GM23338 (cell line): ENCODE measurements around the gene MLLT1. TPM values are rescaled to one million over a fixed set of nuclear protein-coding genes. Genes with fewer than 3 reads are reported as not detected.

Source experiments
- ATAC-seq: fragments of 200-7000 bp; cut with Tn5 transposase; 3 replicates; pipeline ENCODE4 v1.9.1; 2020
- DNase-seq: peaks from one replicate; pipeline ENCODE4 v3.0.0-alpha.2; 2015; ENCODE audit warnings: low spot score
- H2AFZ ChIP-seq: fragments of 200-600 bp; sonication (generic); 2 replicates; pipeline ENCODE4 v1.8.0; 2016; ENCODE audit warnings: antibody characterized with exemption, mild to moderate bottlenecking, moderate library complexity
- H3F3A ChIP-seq: fragments of 200-600 bp; sonication (generic); replicated peaks from 2 replicates; pipeline ENCODE4 v1.8.0; 2017; ENCODE audit warnings: antibody characterized with exemption, mixed run types, low read depth
- H3K27ac ChIP-seq: fragments of 200-600 bp; sonication (generic); 2 replicates; pipeline ENCODE4 v1.6.1; 2016; ENCODE audit warnings: low read depth
- H3K27me3 ChIP-seq: fragments of 200-600 bp; sonication (generic); 2 replicates; pipeline ENCODE4 v1.8.0; 2016; ENCODE audit warnings: mild to moderate bottlenecking, mixed run types, moderate library complexity; ENCODE audit not compliant: insufficient read depth
- H3K36me3 ChIP-seq: fragments of 200-600 bp; sonication (generic); 2 replicates; pipeline ENCODE4 v1.8.0; 2016; ENCODE audit warnings: mild to moderate bottlenecking; ENCODE audit not compliant: insufficient read depth
- H3K4me1 ChIP-seq: fragments of 200-600 bp; sonication (generic); 2 replicates; pipeline ENCODE4 v1.8.0; 2016; ENCODE audit warnings: mild to moderate bottlenecking, moderate library complexity; ENCODE audit not compliant: insufficient read depth
- H3K4me2 ChIP-seq: fragments of 200-600 bp; sonication (generic); 2 replicates; pipeline ENCODE4 v1.7.1; 2017; ENCODE audit warnings: mixed run types
- H3K4me3 ChIP-seq: fragments of 200-600 bp; sonication (generic); 2 replicates; pipeline ENCODE4 v1.6.1; 2016; ENCODE audit warnings: mixed run types
- H3K79me2 ChIP-seq: fragments of 200-600 bp; sonication (generic); replicated peaks from 2 replicates; pipeline ENCODE4 v1.8.0; 2017; ENCODE audit warnings: mild to moderate bottlenecking; ENCODE audit not compliant: insufficient read depth
- H3K9me2 ChIP-seq: fragments of 200-600 bp; sonication (generic); 2 replicates; pipeline ENCODE4 v1.8.0; 2017; ENCODE audit not compliant: insufficient read depth
- H4K20me1 ChIP-seq: fragments of 200-600 bp; sonication (generic); replicated peaks from 2 replicates; pipeline ENCODE4 v1.8.0; 2017; ENCODE audit warnings: mild to moderate bottlenecking; ENCODE audit not compliant: insufficient read depth
- H3K27ac Mint-ChIP-seq: 2 replicates; pipeline ENCODE4 v1.8.0; 2020; ENCODE audit warnings: inconsistent platforms, mild to moderate bottlenecking, moderate library complexity, mixed read lengths
- H3K27me3 Mint-ChIP-seq: 3 replicates; pipeline ENCODE4 v1.8.0; 2022; ENCODE audit warnings: low read depth, mild to moderate bottlenecking, moderate library complexity, mixed read lengths, inconsistent platforms; ENCODE audit not compliant: insufficient read depth, poor library complexity
- H3K36me3 Mint-ChIP-seq: 3 replicates; pipeline ENCODE4 v1.8.0; 2021; ENCODE audit warnings: low read depth, mild to moderate bottlenecking, inconsistent platforms, moderate library complexity, mixed read lengths
- H3K4me1 Mint-ChIP-seq: 3 replicates; pipeline ENCODE4 v1.8.0; 2020; ENCODE audit warnings: mild to moderate bottlenecking, inconsistent platforms, mixed read lengths
- H3K4me3 Mint-ChIP-seq: 3 replicates; pipeline ENCODE4 v1.8.0; 2021; ENCODE audit warnings: moderate library complexity, mild to moderate bottlenecking, inconsistent platforms, mixed read lengths
- H3K9me3 Mint-ChIP-seq: 3 replicates; pipeline ENCODE4 v1.8.0; 2020; ENCODE audit warnings: moderate library complexity, mild to moderate bottlenecking, inconsistent platforms, mixed read lengths
- CREB1 ChIP-seq: fragments of 250-450 bp; sonication (Bioruptor Pico); IDR thresholded peaks from 2 replicates; pipeline ENCODE4 v1.5.0; 2020; ENCODE audit warnings: low read depth, mild to moderate bottlenecking, moderate library complexity
- EZH2 ChIP-seq: fragments of 200-600 bp; sonication (generic); IDR thresholded peaks from one replicate; pipeline ENCODE4 v1.8.0; 2017; ENCODE audit warnings: antibody characterized with exemption, mild to moderate bottlenecking, low read depth; ENCODE audit not compliant: unreplicated experiment
- EZH2phosphoT487 ChIP-seq: fragments of 200-600 bp; sonication (generic); IDR thresholded peaks from one replicate; pipeline ENCODE4 v1.8.1; 2018; ENCODE audit warnings: antibody characterized with exemption; ENCODE audit not compliant: unreplicated experiment
- JUNB ChIP-seq: IDR thresholded peaks from one replicate; pipeline ENCODE4 v1.6.1; 2016; ENCODE audit warnings: antibody characterized with exemption; ENCODE audit not compliant: unreplicated experiment
- REST ChIP-seq: IDR thresholded peaks from one replicate; pipeline ENCODE4 v1.6.1; 2018; ENCODE audit warnings: antibody characterized with exemption; ENCODE audit not compliant: unreplicated experiment
- ZNF114 ChIP-seq: fragments of 250-450 bp; sonication (Bioruptor Pico); IDR thresholded peaks from 2 replicates; pipeline ENCODE4 v1.5.0; 2020; ENCODE audit warnings: mild to moderate bottlenecking, moderate library complexity
- ZNF331 ChIP-seq: fragments of 250-450 bp; sonication (Bioruptor Pico); IDR thresholded peaks from 2 replicates; pipeline ENCODE4 v1.5.0; 2020; ENCODE audit warnings: low read depth, mild to moderate bottlenecking, moderate library complexity
- polyA plus RNA-seq: library from polyadenylated mRNA; unstranded; fragments of >200 nt; fragmentation: Nextera tagmentation; extraction: Ambion mirVana; gene quantifications from 2 replicates; pipeline ENCODE4 v1.2.1, GENCODE V29; 2016
- total RNA-seq: library from RNA; depleted of rRNA; stranded (reverse); fragments of >200 nt; shearing (Covaris generic); gene quantifications from 2 replicates; pipeline ENCODE4 v1.2.3, GENCODE V29; 2014
- TF ChIP-seq, protein P1 (sequence below), 2 experiments: fragments of 200-600 bp in 1 of 2; sonication (generic) in 1 of 2; conservative IDR thresholded peaks; 2 replicates each; pipeline versions ENCODE4 v1.5.1 to v1.6.1; 2016 to 2017; ENCODE audit warnings: antibody characterized with exemption in 2 of 2, low read depth in 2 of 2, mild to moderate bottlenecking in 2 of 2, moderate library complexity in 1 of 2
- TF ChIP-seq, protein P2 (sequence below): fragments of 250-450 bp; sonication (Bioruptor Pico); IDR thresholded peaks from 2 replicates; pipeline ENCODE4 v1.5.0; 2020; ENCODE audit warnings: mild to moderate bottlenecking, moderate library complexity
- TF ChIP-seq, protein P3 (sequence below): IDR thresholded peaks from 2 replicates; pipeline ENCODE4 v1.6.1; 2016; ENCODE audit warnings: antibody characterized with exemption

Gene MLLT1
- total and polyA plus RNA-seq, 2 experiments from 2014 or later, result 17.8 to 23.4 TPM

GRCh38 chr19:6267552-6268381, 12.0 kb downstream of the MLLT1 start:
- H3K4me1 Mint-ChIP-seq, result peaks cover 34% of the 10 kb centered on the region
- H3K27ac Mint-ChIP-seq, result peak overlapping the region; percentile 21; the same call in 1 of the 2 replicates
- H3K27me3 Mint-ChIP-seq, result peaks cover 10% of the 10 kb centered on the region
- Histone ChIP-seq H3K4me3 (no peak overlapping the region), H3K79me2 (peaks cover 86% of the 10 kb centered on the region), H3K4me2 (no peak overlapping the region), H3K27ac (no peak overlapping the region), H3F3A (0 out of 2 replicates have a peak, but pooled peaks cover 3% of the 10 kb centered on the region), H3K36me3 (peaks cover 9% of the 10 kb centered on the region; the same call in 1 of the 2 replicates), H4K20me1 (peaks cover 23% of the 10 kb centered on the region), H3K4me1 (peaks cover 23% of the 10 kb centered on the region), H3K9me2 (no peaks in the 10 kb centered on the region), H3K27me3 (no peaks in the 10 kb centered on the region), H2AFZ (no peak overlapping the region)
- TF ChIP-seq JUNB, result no peak
- TF ChIP-seq, protein P1, sequence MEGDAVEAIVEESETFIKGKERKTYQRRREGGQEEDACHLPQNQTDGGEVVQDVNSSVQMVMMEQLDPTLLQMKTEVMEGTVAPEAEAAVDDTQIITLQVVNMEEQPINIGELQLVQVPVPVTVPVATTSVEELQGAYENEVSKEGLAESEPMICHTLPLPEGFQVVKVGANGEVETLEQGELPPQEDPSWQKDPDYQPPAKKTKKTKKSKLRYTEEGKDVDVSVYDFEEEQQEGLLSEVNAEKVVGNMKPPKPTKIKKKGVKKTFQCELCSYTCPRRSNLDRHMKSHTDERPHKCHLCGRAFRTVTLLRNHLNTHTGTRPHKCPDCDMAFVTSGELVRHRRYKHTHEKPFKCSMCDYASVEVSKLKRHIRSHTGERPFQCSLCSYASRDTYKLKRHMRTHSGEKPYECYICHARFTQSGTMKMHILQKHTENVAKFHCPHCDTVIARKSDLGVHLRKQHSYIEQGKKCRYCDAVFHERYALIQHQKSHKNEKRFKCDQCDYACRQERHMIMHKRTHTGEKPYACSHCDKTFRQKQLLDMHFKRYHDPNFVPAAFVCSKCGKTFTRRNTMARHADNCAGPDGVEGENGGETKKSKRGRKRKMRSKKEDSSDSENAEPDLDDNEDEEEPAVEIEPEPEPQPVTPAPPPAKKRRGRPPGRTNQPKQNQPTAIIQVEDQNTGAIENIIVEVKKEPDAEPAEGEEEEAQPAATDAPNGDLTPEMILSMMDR (conservative IDR thresholded peaks at IDR 0.05; ENCODE audit: low read depth in 2 of 2), result no peak
- no peak for TF ChIP-seq REST
- TF ChIP-seq ZNF331 (CRISPR knock-in tag), result no peak
- TF ChIP-seq, protein P2, sequence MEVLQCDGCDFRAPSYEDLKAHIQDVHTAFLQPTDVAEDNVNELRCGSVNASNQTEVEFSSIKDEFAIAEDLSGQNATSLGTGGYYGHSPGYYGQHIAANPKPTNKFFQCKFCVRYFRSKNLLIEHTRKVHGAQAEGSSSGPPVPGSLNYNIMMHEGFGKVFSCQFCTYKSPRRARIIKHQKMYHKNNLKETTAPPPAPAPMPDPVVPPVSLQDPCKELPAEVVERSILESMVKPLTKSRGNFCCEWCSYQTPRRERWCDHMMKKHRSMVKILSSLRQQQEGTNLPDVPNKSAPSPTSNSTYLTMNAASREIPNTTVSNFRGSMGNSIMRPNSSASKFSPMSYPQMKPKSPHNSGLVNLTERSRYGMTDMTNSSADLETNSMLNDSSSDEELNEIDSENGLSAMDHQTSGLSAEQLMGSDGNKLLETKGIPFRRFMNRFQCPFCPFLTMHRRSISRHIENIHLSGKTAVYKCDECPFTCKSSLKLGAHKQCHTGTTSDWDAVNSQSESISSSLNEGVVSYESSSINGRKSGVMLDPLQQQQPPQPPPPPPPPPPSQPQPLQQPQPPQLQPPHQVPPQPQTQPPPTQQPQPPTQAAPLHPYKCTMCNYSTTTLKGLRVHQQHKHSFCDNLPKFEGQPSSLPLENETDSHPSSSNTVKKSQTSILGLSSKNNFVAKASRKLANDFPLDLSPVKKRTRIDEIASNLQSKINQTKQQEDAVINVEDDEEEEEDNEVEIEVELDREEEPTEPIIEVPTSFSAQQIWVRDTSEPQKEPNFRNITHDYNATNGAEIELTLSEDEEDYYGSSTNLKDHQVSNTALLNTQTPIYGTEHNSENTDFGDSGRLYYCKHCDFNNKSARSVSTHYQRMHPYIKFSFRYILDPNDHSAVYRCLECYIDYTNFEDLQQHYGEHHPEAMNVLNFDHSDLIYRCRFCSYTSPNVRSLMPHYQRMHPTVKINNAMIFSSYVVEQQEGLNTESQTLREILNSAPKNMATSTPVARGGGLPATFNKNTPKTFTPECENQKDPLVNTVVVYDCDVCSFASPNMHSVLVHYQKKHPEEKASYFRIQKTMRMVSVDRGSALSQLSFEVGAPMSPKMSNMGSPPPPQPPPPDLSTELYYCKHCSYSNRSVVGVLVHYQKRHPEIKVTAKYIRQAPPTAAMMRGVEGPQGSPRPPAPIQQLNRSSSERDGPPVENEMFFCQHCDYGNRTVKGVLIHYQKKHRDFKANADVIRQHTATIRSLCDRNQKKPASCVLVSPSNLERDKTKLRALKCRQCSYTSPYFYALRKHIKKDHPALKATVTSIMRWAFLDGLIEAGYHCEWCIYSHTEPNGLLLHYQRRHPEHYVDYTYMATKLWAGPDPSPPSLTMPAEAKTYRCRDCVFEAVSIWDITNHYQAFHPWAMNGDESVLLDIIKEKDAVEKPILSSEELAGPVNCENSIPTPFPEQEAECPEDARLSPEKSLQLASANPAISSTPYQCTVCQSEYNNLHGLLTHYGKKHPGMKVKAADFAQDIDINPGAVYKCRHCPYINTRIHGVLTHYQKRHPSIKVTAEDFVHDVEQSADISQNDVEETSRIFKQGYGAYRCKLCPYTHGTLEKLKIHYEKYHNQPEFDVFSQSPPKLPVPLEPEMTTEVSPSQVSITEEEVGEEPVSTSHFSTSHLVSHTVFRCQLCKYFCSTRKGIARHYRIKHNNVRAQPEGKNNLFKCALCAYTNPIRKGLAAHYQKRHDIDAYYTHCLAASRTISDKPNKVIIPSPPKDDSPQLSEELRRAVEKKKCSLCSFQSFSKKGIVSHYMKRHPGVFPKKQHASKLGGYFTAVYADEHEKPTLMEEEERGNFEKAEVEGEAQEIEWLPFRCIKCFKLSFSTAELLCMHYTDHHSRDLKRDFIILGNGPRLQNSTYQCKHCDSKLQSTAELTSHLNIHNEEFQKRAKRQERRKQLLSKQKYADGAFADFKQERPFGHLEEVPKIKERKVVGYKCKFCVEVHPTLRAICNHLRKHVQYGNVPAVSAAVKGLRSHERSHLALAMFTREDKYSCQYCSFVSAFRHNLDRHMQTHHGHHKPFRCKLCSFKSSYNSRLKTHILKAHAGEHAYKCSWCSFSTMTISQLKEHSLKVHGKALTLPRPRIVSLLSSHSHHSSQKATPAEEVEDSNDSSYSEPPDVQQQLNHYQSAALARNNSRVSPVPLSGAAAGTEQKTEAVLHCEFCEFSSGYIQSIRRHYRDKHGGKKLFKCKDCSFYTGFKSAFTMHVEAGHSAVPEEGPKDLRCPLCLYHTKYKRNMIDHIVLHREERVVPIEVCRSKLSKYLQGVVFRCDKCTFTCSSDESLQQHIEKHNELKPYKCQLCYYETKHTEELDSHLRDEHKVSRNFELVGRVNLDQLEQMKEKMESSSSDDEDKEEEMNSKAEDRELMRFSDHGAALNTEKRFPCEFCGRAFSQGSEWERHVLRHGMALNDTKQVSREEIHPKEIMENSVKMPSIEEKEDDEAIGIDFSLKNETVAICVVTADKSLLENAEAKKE (CRISPR knock-in tag), result no peak
- no peak for TF ChIP-seq ZNF114 (CRISPR knock-in tag)
- TF ChIP-seq, protein P3, sequence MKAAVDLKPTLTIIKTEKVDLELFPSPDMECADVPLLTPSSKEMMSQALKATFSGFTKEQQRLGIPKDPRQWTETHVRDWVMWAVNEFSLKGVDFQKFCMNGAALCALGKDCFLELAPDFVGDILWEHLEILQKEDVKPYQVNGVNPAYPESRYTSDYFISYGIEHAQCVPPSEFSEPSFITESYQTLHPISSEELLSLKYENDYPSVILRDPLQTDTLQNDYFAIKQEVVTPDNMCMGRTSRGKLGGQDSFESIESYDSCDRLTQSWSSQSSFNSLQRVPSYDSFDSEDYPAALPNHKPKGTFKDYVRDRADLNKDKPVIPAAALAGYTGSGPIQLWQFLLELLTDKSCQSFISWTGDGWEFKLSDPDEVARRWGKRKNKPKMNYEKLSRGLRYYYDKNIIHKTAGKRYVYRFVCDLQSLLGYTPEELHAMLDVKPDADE, result no peak
- no peak for TF ChIP-seq EZH2phosphoT487
- TF ChIP-seq EZH2, result no peak
- TF ChIP-seq CREB1 (CRISPR knock-in tag), result no peak
- H3K9me3 Mint-ChIP-seq, result no peaks in the 10 kb centered on the region
- DNase-seq (no peak), ATAC-seq (no peak)
- peaks cover 46% of the 10 kb centered on the region for H3K36me3 Mint-ChIP-seq
- H3K4me3 Mint-ChIP-seq, result no peak overlapping the region
